ENCODE results near the gene SAT2.
A peak's percentile ranks its signal among the peaks of the same experiment; 100 is the strongest.

The SAT2 gene

DNA sequence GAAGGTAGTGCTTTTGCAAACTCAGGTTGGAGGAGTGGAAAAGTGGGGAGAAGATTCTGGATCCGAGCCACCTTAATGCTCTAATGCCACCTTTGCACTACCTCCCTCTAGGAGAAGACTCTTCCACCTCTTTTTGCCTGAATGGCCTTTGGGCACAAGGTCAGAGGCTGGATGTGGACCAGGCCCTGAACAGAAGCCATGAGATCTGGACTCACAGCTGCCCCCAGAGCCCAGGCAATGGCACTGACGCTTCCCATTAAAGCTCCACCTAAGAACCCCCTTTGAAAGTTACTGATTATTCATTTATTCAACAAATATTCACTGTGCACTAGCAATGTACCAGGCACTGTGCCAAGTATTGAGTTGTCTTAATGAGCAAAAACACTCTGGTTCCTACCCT is 5.5 kb upstream of the SAT2 start:
- ChIA-PET CTCF (interaction anchor here (0.7 to 10.7 kb wide), 26 partner anchors 8 to 587 kb away, joined by 3 to 207 read pairs (median 5); partner anchors contain the start of genes ATP1B2, DNAH2, FXR2 and MPDU1), POLR2A (interaction anchor here (2.0 to 9.6 kb wide), 2 partner anchors 50 to 54 kb away, joined by 8 to 215 read pairs; partner anchors contain the start of genes MPDU1, TP53 and WRAP53)
- Histone ChIP-seq H3K4me3 (ENCODE audit: low read depth, low read length) (no peak overlapping the region), H3K36me3 (ENCODE audit: control insufficient read depth in 2 of 2, insufficient read depth in 1 of 2, low read length in 2 of 2) (no peaks in the 10 kb centered on the region), H3K27ac (ENCODE audit: extremely low read depth, low read depth, low read length) (no peak overlapping the region), H3K9me3 (ENCODE audit: control insufficient read depth, insufficient read depth, low read depth, low read length) (no peaks in the 10 kb centered on the region), H3K4me1 (ENCODE audit: control insufficient read depth, insufficient read depth, low read length) (no peaks in the 10 kb centered on the region)
- no peak for TF ChIP-seq ZBTB20 (tag by site-specific recombination; IDR thresholded peaks at IDR 0.05)
- TF ChIP-seq, protein P1, sequence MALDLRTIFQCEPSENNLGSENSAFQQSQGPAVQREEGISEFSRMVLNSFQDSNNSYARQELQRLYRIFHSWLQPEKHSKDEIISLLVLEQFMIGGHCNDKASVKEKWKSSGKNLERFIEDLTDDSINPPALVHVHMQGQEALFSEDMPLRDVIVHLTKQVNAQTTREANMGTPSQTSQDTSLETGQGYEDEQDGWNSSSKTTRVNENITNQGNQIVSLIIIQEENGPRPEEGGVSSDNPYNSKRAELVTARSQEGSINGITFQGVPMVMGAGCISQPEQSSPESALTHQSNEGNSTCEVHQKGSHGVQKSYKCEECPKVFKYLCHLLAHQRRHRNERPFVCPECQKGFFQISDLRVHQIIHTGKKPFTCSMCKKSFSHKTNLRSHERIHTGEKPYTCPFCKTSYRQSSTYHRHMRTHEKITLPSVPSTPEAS (tag by site-specific recombination; IDR thresholded peaks at IDR 0.05): no peak
- no peak for TF ChIP-seq HOXC10 (CRISPR knock-in tag; IDR thresholded peaks at IDR 0.05)
- no peak for TF ChIP-seq PRDM1 (tag by site-specific recombination; IDR thresholded peaks at IDR 0.05)
- TF ChIP-seq BCL11A (tag by site-specific recombination; IDR thresholded peaks at IDR 0.05; ENCODE audit: low read depth): no peak
- no peak for TF ChIP-seq BCL11B (tag by site-specific recombination; IDR thresholded peaks at IDR 0.05; ENCODE audit: low read depth)
- TF ChIP-seq, protein P2, sequence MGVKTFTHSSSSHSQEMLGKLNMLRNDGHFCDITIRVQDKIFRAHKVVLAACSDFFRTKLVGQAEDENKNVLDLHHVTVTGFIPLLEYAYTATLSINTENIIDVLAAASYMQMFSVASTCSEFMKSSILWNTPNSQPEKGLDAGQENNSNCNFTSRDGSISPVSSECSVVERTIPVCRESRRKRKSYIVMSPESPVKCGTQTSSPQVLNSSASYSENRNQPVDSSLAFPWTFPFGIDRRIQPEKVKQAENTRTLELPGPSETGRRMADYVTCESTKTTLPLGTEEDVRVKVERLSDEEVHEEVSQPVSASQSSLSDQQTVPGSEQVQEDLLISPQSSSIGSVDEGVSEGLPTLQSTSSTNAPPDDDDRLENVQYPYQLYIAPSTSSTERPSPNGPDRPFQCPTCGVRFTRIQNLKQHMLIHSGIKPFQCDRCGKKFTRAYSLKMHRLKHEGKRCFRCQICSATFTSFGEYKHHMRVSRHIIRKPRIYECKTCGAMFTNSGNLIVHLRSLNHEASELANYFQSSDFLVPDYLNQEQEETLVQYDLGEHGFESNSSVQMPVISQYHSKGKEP (tag by site-specific recombination; IDR thresholded peaks at IDR 0.05): no peak
- no peak for TF ChIP-seq ZNF544 (tag by site-specific recombination; IDR thresholded peaks at IDR 0.05)

DNA sequence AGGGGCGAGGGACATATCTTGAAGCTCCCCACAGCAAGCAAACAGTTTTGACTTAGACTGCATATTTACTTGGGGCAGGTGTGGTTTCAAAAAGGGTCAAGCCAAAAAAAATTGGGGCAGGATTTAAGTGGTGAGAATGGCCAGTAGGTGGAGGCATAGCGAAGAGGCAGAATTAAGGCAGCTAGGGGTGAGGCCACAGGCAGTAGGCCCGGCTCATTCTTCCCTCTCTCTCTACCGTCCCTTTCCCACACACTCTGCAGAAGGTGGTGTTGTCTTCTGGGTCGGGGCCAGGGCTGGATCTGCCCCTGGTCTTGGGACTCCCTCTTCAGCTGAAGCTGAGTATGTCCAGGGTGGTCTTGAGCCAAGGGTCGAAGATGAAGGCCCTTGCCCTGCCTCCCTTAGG is 4.9 kb upstream of the SAT2 start:
- H3K27ac ChIP-seq (ENCODE audit: extremely low read depth, low read depth, low read length): peak overlapping the region; percentile 20; the same call in 1 of the 2 replicates
- H3K4me1 ChIP-seq (ENCODE audit: control insufficient read depth, insufficient read depth, low read length): no peaks in the 10 kb centered on the region
- CTCF ChIA-PET: interaction anchor here (0.6 to 10.7 kb wide), 33 partner anchors 8 to 587 kb away, joined by 3 to 207 read pairs (median 5); partner anchors contain the start of genes ATP1B2, DNAH2, FXR2 and MPDU1
- H3K36me3 ChIP-seq (ENCODE audit: control insufficient read depth in 2 of 2, insufficient read depth in 1 of 2, low read length in 2 of 2): no peaks in the 10 kb centered on the region
- H3K4me3 ChIP-seq (ENCODE audit: low read depth, low read length): no peak overlapping the region
- POLR2A ChIA-PET: interaction anchor here (2.0 to 9.6 kb wide), 3 partner anchors 17 to 54 kb away, joined by 8 to 215 read pairs (median 10); partner anchors contain the start of genes FXR2, MPDU1, TP53 and WRAP53
- H3K9me3 ChIP-seq (ENCODE audit: control insufficient read depth, insufficient read depth, low read depth, low read length): no peaks in the 10 kb centered on the region
- TF ChIP-seq ZBTB48 (tag by site-specific recombination; IDR thresholded peaks at IDR 0.05) (peak; percentile 67), ZSCAN30 (tag by site-specific recombination; IDR thresholded peaks at IDR 0.05) (0 out of 2 replicates have a peak, but pooled peaks have one; percentile 36), ZNF843 (tag by site-specific recombination; IDR thresholded peaks at IDR 0.05) (no peak), GFI1B (tag by site-specific recombination; IDR thresholded peaks at IDR 0.05) (no peak), ZNF549 (tag by site-specific recombination; IDR thresholded peaks at IDR 0.05) (no peak), ZBTB7A (tag by site-specific recombination; IDR thresholded peaks at IDR 0.05; ENCODE audit: low read depth) (no peak), ZNF610 (tag by site-specific recombination; IDR thresholded peaks at IDR 0.05; ENCODE audit: borderline replicate concordance) (no peak)
- TF ChIP-seq, protein P3, sequence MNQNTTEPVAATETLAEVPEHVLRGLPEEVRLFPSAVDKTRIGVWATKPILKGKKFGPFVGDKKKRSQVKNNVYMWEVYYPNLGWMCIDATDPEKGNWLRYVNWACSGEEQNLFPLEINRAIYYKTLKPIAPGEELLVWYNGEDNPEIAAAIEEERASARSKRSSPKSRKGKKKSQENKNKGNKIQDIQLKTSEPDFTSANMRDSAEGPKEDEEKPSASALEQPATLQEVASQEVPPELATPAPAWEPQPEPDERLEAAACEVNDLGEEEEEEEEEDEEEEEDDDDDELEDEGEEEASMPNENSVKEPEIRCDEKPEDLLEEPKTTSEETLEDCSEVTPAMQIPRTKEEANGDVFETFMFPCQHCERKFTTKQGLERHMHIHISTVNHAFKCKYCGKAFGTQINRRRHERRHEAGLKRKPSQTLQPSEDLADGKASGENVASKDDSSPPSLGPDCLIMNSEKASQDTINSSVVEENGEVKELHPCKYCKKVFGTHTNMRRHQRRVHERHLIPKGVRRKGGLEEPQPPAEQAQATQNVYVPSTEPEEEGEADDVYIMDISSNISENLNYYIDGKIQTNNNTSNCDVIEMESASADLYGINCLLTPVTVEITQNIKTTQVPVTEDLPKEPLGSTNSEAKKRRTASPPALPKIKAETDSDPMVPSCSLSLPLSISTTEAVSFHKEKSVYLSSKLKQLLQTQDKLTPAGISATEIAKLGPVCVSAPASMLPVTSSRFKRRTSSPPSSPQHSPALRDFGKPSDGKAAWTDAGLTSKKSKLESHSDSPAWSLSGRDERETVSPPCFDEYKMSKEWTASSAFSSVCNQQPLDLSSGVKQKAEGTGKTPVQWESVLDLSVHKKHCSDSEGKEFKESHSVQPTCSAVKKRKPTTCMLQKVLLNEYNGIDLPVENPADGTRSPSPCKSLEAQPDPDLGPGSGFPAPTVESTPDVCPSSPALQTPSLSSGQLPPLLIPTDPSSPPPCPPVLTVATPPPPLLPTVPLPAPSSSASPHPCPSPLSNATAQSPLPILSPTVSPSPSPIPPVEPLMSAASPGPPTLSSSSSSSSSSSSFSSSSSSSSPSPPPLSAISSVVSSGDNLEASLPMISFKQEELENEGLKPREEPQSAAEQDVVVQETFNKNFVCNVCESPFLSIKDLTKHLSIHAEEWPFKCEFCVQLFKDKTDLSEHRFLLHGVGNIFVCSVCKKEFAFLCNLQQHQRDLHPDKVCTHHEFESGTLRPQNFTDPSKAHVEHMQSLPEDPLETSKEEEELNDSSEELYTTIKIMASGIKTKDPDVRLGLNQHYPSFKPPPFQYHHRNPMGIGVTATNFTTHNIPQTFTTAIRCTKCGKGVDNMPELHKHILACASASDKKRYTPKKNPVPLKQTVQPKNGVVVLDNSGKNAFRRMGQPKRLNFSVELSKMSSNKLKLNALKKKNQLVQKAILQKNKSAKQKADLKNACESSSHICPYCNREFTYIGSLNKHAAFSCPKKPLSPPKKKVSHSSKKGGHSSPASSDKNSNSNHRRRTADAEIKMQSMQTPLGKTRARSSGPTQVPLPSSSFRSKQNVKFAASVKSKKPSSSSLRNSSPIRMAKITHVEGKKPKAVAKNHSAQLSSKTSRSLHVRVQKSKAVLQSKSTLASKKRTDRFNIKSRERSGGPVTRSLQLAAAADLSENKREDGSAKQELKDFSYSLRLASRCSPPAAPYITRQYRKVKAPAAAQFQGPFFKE (tag by site-specific recombination; IDR thresholded peaks at IDR 0.05; ENCODE audit: borderline replicate concordance): no peak
- TF ChIP-seq, protein P4, sequence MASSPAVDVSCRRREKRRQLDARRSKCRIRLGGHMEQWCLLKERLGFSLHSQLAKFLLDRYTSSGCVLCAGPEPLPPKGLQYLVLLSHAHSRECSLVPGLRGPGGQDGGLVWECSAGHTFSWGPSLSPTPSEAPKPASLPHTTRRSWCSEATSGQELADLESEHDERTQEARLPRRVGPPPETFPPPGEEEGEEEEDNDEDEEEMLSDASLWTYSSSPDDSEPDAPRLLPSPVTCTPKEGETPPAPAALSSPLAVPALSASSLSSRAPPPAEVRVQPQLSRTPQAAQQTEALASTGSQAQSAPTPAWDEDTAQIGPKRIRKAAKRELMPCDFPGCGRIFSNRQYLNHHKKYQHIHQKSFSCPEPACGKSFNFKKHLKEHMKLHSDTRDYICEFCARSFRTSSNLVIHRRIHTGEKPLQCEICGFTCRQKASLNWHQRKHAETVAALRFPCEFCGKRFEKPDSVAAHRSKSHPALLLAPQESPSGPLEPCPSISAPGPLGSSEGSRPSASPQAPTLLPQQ (tag by site-specific recombination; IDR thresholded peaks at IDR 0.05): peak; percentile 41; the same call in 1 of the 2 replicates
- TF ChIP-seq, protein P5, sequence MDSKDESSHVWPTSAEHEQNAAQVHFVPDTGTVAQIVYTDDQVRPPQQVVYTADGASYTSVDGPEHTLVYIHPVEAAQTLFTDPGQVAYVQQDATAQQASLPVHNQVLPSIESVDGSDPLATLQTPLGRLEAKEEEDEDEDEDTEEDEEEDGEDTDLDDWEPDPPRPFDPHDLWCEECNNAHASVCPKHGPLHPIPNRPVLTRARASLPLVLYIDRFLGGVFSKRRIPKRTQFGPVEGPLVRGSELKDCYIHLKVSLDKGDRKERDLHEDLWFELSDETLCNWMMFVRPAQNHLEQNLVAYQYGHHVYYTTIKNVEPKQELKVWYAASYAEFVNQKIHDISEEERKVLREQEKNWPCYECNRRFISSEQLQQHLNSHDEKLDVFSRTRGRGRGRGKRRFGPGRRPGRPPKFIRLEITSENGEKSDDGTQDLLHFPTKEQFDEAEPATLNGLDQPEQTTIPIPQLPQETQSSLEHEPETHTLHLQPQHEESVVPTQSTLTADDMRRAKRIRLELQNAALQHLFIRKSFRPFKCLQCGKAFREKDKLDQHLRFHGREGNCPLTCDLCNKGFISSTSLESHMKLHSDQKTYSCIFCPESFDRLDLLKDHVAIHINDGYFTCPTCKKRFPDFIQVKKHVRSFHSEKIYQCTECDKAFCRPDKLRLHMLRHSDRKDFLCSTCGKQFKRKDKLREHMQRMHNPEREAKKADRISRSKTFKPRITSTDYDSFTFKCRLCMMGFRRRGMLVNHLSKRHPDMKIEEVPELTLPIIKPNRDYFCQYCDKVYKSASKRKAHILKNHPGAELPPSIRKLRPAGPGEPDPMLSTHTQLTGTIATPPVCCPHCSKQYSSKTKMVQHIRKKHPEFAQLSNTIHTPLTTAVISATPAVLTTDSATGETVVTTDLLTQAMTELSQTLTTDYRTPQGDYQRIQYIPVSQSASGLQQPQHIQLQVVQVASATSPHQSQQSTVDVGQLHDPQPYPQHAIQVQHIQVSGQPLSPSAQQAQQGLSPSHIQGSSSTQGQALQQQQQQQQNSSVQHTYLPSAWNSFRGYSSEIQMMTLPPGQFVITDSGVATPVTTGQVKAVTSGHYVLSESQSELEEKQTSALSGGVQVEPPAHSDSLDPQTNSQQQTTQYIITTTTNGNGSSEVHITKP (tag by site-specific recombination; IDR thresholded peaks at IDR 0.05): peak; percentile 59
